GM19025 (cell line): ENCODE results near the gene CWF19L2.
"Not testable (repeated sequence)": the region's sequence is repeated elsewhere in the genome, so short reads cannot be mapped to it uniquely, and the experiment has no call there.

Experiments
- ATAC-seq: cut with Tn5 transposase; IDR thresholded peaks from one replicate; pipeline ENCODE4 v1.9.1; 2021; ENCODE audit warnings: mild to moderate bottlenecking, low read depth, moderate library complexity; ENCODE audit not compliant: unreplicated experiment

Gene CWF19L2

GRCh38 chr11:107457558-107458271 is at the start of gene CWF19L2:
CWF19L2 (minus strand) TSS chr11:107457825; CDS start chr11:107457816, 9 bp downstream.
- ATAC-seq = peak; percentile 97

DNA sequence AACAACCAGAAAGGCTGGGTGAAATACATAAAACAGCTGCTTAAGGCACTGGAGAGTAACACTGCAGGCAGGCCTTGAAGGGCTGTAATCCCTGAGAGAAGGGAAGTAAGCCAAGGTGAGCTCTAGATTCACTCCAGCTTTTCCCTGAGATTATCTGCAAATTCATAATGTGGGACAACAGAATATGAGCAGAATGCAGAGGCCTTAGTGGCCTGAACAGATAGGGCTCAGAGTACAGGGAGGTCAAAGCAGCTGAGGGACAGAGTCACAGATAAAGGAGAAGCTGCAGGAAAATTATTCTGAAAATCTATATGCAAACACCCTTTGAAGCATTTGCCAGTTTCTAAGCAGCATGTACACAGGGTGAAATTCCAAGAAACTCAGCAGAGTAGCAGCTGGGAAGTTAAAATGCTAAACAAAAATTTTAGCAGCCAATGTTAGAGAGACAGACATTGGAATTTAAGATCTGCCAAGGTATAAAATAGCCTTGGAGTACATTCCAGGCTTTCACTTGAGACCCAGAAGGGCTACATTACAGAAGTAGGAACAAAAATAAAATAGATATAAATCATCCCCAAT is 48.1 kb upstream of the CWF19L2 start:
- no peak for ATAC-seq

- ATAC-seq = no peak
Measured at GRCh38 chr11:107504981-107505380, 47.4 kb upstream of the CWF19L2 start.

- ATAC-seq = no peak
Measured at GRCh38 chr11:107501713-107502112, 44.1 kb upstream of the CWF19L2 start.

- not testable (repeated sequence) for ATAC-seq
Measured at GRCh38 chr11:107497371-107497770, 39.7 kb upstream of the CWF19L2 start.

DNA sequence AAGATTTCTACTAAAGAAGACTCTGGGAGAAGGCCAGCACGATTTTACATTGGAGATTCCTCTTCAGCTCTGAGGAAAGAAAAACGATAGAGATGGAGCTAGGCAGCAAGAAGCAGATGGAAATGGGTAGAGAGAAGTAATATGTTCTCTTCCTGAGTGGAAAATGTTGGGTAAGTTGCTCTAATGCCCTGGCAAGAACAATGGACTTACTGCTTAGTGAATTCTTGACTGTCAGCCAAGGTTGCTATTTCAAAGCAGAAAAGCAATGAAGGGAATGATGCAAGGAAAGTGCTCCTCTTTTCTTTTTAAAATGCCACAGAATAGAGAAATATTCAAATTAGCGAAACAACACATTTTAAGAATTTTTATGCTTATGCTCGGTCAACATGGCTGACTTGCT is 38.4 kb upstream of the CWF19L2 start:
- no peak for ATAC-seq

- no peak for ATAC-seq
Measured at GRCh38 chr11:107494055-107494454, 36.4 kb upstream of the CWF19L2 start.

- no peak for ATAC-seq
Measured at GRCh38 chr11:107493117-107493516, 35.5 kb upstream of the CWF19L2 start.

GRCh38 chr11:107490836-107491235 is 33.2 kb upstream of the CWF19L2 start:
- ATAC-seq = no peak

DNA sequence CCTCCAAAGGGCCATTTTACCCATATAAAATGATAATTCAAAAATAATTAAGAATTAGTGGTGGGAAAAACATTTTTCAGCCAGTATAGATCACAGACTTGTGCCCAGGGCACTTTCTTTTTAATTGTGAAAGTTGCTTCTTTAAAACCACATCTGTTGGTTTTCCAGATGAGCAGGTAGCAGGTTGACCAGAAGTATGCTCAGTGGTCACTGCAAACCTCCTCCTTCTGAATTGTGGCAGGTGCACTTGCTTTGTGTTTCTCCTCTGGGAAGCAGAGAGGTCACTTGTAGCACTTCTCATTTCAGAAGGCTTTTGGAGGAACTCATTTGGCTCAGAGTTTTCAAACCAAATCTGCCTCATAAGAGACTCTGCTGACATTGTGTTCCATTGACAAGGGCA is 24.6 kb upstream of the CWF19L2 start:
- ATAC-seq = no peak

DNA sequence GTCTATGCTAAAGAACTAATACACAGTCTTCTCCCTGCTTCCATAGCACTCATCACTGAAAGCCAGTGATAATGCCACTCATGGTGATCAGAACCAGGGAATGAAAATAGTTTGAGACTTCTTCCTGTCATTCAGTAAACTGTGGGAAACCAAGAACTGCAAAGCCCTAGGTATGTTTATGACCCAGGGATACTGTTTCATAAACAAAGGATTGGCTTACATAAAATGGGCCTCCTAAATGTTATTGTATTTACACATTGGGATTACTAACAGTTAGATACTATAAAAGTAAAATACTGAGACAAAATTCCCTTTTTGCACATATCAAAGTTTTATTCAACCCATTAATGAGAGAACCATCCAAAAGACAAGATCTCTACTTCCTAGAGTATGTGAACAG is 21.3 kb upstream of the CWF19L2 start:
- no peak for ATAC-seq

- ATAC-seq = no peak
Measured at GRCh38 chr11:107477820-107478219, 20.2 kb upstream of the CWF19L2 start.

DNA sequence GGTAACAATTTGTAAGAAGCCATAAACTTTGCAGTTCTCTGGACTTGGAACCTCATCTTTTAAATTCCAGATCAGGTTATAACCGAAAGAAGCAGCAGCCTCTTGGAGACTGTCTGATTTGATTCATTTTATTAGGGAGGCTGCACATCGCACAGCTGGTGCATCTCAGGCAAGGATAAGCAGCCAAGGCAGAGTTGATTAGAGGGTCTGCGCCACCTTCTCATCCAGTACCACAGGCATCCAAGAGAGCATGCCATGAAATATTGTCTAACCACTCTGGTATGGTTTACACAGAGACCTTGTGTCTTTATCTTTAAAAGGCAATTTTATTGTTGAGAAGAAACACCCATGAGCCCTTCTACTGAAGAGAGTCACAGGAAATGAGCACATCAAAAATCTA is 16.2 kb upstream of the CWF19L2 start:
- ATAC-seq = no peak

DNA sequence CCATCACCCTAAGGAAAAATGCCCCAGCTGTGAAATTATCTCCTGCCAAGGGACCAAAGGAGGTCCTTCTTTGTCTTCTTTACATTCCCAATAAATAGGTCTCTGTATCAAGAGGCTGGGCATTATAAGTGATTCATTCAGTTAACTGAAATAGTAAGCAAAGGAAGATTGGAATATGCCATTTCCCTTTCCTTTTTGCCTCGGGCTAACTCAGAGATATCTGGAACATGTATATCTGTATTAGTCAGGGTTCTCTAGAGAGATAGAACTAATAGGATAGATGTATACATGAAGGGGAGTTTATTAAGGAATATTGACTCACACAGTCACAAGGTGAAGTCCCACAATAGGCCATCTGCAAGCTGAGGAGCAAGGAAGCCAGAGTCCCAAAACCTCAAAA is 15.3 kb upstream of the CWF19L2 start:
- no peak for ATAC-seq

DNA sequence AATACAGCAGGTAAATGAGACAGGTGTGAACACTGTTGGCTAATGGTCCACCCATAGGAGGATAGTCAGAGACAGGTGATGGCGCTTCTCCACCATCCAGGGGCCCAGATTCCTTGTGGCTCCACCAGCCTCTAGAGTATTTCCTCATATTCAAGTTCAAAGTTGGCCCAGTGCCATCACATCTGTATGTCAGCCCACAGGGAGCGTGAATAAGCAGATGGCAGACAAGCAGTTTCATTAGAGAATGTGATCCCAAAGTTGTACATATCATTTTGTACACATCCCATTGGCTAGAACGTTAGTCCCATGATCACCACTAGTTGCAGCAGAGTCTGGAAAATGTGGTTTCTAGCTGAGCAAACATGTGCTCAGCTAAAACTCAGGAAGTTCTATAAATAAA is 11.0 kb upstream of the CWF19L2 start:
- no peak for ATAC-seq

GRCh38 chr11:107467696-107468095 is 10.1 kb upstream of the CWF19L2 start:
- ATAC-seq = no peak

- not testable (repeated sequence) for ATAC-seq
Measured at GRCh38 chr11:107466275-107466866, 8.7 kb upstream of the CWF19L2 start.

- peak; percentile 17 for ATAC-seq
Measured at GRCh38 chr11:107457205-107457557, 444 bp downstream of the CWF19L2 start.

DNA sequence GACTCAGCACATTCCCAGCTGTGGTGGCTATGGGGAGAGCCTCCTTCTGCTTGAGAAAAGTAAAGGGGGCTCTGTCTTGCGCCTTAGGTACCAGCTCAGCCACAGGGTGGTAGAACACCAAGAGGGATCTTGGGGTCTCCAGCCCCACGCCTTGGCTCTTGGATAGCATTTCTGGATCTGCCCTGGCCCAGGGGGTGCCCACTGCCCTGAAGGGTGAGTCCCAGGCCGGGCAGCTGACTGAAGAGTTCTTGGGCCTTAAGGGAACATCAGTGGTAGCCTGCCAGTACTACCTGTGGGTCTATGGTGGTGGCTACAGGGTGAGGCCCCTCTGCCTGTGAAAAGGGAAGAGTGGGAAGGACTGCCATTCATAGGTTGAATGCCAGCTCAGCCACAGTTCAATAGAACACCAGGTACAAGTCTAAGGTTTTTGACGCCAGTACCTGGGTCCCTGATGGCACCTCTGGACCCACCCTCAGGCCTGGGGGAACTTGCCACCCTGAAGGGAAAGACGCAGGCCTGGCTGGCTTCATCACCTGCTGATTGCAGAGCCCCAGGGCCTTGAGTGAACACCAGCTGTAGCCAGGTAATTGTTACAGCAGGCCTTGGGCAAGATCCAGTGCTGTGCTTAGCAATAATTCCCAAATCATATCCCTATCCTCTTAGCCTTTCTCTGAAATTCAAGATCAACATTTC is 3.9 kb downstream of the CWF19L2 start:
- ATAC-seq = no peak

DNA sequence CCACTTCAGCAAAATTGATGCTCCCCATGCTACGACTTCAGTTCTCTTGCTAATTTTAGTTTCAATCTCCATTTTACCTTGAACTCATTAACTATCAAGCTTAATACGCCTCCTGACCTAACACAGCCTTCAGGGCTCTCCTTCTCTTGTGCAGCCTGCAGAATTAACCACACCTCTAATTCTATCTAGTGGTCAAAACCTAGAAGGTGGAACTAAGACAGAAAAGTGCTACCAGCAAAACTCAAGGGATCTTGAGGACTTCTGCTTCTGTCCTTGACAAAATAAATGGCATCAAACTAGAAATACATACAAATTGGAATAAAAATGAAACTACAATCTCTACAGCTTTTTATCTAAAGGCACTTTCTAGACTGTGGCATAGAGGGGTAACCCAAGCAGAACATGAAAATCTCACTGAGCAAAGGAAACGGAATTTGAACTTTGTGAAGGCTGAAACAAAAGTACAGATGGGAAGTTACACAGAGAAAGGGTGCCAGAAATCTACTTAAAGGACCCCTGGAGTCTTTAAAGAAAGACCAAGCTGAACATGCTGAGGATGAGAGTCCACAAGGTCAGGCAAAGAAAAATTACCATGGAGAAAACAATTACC is 10.7 kb downstream of the CWF19L2 start:
- no peak for ATAC-seq

GRCh38 chr11:107442715-107443215 is 14.9 kb downstream of the CWF19L2 start:
- no peak for ATAC-seq
